Neural crest cell (in vitro differentiated cells): Measurements from ENCODE around the gene QSOX2. TPM values are rescaled to one million over a fixed set of nuclear protein-coding genes. Genes with fewer than 3 reads are reported as not detected.

Experiments
- DNase-seq: peaks from one replicate; pipeline ENCODE4 v3.0.0; 2021; ENCODE audit warnings: low read depth, mixed read lengths, low spot score
- H3K27ac Mint-ChIP-seq: one replicate; pipeline ENCODE4 v1.8.0; 2021; ENCODE audit warnings: mild to moderate bottlenecking, mixed read lengths; ENCODE audit not compliant: unreplicated experiment
- H3K27me3 Mint-ChIP-seq: 2 replicates; pipeline ENCODE4 v1.8.0; 2021; ENCODE audit warnings: low read depth, mild to moderate bottlenecking, mixed read lengths
- H3K36me3 Mint-ChIP-seq: 2 replicates; pipeline ENCODE4 v1.8.0; 2021; ENCODE audit warnings: low read depth, mild to moderate bottlenecking, mixed read lengths
- H3K4me1 Mint-ChIP-seq: 2 replicates; pipeline ENCODE4 v1.8.0; 2021; ENCODE audit warnings: mixed read lengths
- H3K4me3 Mint-ChIP-seq: one replicate; pipeline ENCODE4 v1.8.0; 2021; ENCODE audit warnings: mild to moderate bottlenecking, mixed read lengths
- H3K9me3 Mint-ChIP-seq: 2 replicates; pipeline ENCODE4 v1.8.0; 2021; ENCODE audit warnings: mixed read lengths
- total RNA-seq: library from RNA; stranded (reverse); gene quantifications from 2 replicates; pipeline ENCODE4 v1.2.1, GENCODE V29; 2021
- TF ChIP-seq, protein P1 (sequence below): fragments of 200-600 bp; sonication (generic); conservative IDR thresholded peaks from 2 replicates; pipeline ENCODE4 v1.5.0; 2021; ENCODE audit warnings: antibody characterized with exemption, mild to moderate bottlenecking

QSOX2 gene
- total RNA-seq, 1 donor from 2014 or later: 28.7 TPM

DNA sequence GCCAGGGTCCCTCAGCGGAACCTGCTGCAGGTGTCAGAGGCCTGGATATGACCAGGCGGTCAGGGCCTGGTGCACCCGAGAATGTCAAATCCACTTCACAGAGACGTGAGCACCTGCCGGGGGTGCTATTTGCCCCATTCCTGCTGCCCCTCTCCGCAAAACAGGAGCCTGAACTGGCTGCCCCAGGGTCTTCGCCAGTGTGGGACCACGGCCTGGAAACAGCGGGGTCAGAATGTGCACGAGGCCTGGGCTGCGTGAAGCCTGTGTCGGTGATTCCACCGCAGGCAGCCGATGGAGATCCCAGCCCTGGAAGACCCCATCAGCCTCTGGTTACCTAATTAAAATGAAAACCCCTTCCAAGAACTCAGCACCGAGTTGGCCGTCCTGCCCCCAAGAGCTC lies 85.8 kb downstream of the QSOX2 start:
- no peak overlapping the region for H3K27ac Mint-ChIP-seq
- DNase-seq: no peak
- H3K36me3 Mint-ChIP-seq: no peaks in the 10 kb centered on the region
- peaks cover 24% of the 10 kb centered on the region for H3K4me1 Mint-ChIP-seq
- no peak overlapping the region for H3K4me3 Mint-ChIP-seq
- no peaks in the 10 kb centered on the region for H3K9me3 Mint-ChIP-seq
- peaks cover 24% of the 10 kb centered on the region for H3K27me3 Mint-ChIP-seq
- TF ChIP-seq, protein P1, sequence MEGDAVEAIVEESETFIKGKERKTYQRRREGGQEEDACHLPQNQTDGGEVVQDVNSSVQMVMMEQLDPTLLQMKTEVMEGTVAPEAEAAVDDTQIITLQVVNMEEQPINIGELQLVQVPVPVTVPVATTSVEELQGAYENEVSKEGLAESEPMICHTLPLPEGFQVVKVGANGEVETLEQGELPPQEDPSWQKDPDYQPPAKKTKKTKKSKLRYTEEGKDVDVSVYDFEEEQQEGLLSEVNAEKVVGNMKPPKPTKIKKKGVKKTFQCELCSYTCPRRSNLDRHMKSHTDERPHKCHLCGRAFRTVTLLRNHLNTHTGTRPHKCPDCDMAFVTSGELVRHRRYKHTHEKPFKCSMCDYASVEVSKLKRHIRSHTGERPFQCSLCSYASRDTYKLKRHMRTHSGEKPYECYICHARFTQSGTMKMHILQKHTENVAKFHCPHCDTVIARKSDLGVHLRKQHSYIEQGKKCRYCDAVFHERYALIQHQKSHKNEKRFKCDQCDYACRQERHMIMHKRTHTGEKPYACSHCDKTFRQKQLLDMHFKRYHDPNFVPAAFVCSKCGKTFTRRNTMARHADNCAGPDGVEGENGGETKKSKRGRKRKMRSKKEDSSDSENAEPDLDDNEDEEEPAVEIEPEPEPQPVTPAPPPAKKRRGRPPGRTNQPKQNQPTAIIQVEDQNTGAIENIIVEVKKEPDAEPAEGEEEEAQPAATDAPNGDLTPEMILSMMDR: no peak

DNA sequence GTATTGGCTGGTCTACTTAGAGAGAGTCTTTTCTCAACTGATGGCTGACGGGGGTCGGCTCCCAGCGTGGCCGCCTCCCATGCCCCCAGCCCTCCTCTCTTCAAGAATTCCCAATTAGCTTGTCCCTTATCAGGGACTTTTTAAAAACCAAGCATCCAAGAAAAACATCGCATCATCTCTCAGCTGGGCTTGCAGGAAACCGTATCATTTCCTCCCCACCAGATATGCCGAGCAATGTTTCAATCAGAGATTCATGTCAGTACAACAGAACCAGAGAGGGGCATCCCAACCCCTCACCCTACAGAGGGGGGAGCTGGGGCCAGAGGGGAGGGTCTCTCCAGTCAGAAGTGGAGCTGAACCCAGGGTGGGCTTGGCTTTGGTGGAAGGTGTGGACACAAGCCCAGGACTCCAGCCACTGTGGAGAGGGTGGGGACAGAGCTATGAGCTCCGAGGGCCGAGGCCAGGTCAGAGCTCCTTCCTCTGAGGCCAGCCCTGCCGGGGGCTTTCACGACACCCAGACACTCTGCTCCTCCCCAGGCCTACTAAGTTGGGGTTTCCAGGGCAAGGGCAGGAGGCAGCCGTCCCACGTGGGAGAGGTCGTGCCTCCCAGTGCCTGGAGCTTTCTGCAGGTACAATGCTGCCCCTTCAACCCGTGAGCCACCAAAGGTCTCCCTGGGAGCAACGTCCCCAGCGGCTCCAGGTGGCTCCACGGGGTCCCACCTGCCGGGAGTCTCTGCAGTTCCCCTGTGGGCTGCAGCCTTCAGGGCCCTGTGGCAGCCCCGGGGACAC lies 87.9 kb downstream of the QSOX2 start:
- TF ChIP-seq, protein P1: no peak
- DNase-seq: no peak
- Mint-ChIP-seq H3K4me1 (peaks cover 24% of the 10 kb centered on the region), H3K4me3 (no peak overlapping the region), H3K27ac (no peak overlapping the region), H3K36me3 (no peaks in the 10 kb centered on the region), H3K27me3 (peaks cover 26% of the 10 kb centered on the region), H3K9me3 (no peaks in the 10 kb centered on the region)

Other genes with a start within 250 kb of the QSOX2 start
- 8.1 and 8.6 TPM in 2 replicates for gene NACC2, start 150.5 kb downstream of the QSOX2 start, total RNA-seq
- gene TMEM250, start 126.9 kb downstream of the QSOX2 start, total RNA-seq: 37.4 and 39.0 TPM in 2 replicates
- gene LHX3, start 40.7 kb downstream of the QSOX2 start, total RNA-seq: 0.07 TPM in 1 of 2 replicates, not detected in the other
- gene CCDC187, start 58.3 kb upstream of the QSOX2 start, total RNA-seq: 0.07 TPM in 1 of 2 replicates, not detected in the other
- 50.8 and 56.7 TPM in 2 replicates for gene GPSM1, start 81.7 kb upstream of the QSOX2 start, total RNA-seq
- gene DNLZ, start 117.9 kb upstream of the QSOX2 start, total RNA-seq: 21.3 and 21.7 TPM in 2 replicates
- gene CARD9, start 127.9 kb upstream of the QSOX2 start, total RNA-seq: 1.3 and 1.4 TPM in 2 replicates
- 18.2 and 19.0 TPM in 2 replicates for gene SNAPC4, start 154.4 kb upstream of the QSOX2 start, total RNA-seq
- gene ENTR1, start 164.8 kb upstream of the QSOX2 start, total RNA-seq: 84.1 and 89.3 TPM in 2 replicates
- gene PMPCA, start 164.8 kb upstream of the QSOX2 start, total RNA-seq: 82.1 and 86.6 TPM in 2 replicates
- 28.7 and 29.6 TPM in 2 replicates for gene INPP5E, start 194.0 kb upstream of the QSOX2 start, total RNA-seq
- 77.2 and 79.4 TPM in 2 replicates for gene SEC16A, start 237.2 kb upstream of the QSOX2 start, total RNA-seq